GM21737 (cell line): ENCODE results near the gene C9orf50.

Experiments used
- ATAC-seq: cut with Tn5 transposase; IDR thresholded peaks from one replicate; pipeline ENCODE4 v1.9.1; 2021; ENCODE audit warnings: mild to moderate bottlenecking, moderate library complexity; ENCODE audit not compliant: unreplicated experiment

Gene C9orf50

GRCh38 chr9:129632460-129632859 lies 11.6 kb upstream of the C9orf50 start:
- no peak for ATAC-seq

GRCh38 chr9:129631674-129632129 lies 10.8 kb upstream of the C9orf50 start:
- no peak for ATAC-seq

GRCh38 chr9:129630967-129631673 lies 10.2 kb upstream of the C9orf50 start:
- no peak for ATAC-seq

- no peak for ATAC-seq
Observed at GRCh38 chr9:129629251-129629820, 8.4 kb upstream of the C9orf50 start.

- no peak for ATAC-seq
Observed at GRCh38 chr9:129628709-129629108, 7.8 kb upstream of the C9orf50 start.

GRCh38 chr9:129627556-129628440 lies 6.9 kb upstream of the C9orf50 start:
- ATAC-seq: no peak

GRCh38 chr9:129626625-129627284 lies 5.9 kb upstream of the C9orf50 start:
- peak; percentile 23 for ATAC-seq

- ATAC-seq: peak; percentile 64
Observed at GRCh38 chr9:129626079-129626624, 5.3 kb upstream of the C9orf50 start, which contains the start of gene NTMT1. Gene NTMT1, plus strand, starts transcription at chr9:129626163. Its CDS starts 6,541 bp downstream, at chr9:129632704.

- no peak for ATAC-seq
Observed at GRCh38 chr9:129624947-129625346, 4.0 kb upstream of the C9orf50 start.

- no peak for ATAC-seq
Observed at GRCh38 chr9:129624168-129624759, 3.4 kb upstream of the C9orf50 start.

- ATAC-seq: no peak
Observed at GRCh38 chr9:129623331-129623730, 2.4 kb upstream of the C9orf50 start.

- ATAC-seq: no peak
Observed at GRCh38 chr9:129619787-129620668, 873 bp downstream of the C9orf50 start.

- ATAC-seq: no peak
Observed at GRCh38 chr9:129617167-129617566, 3.7 kb downstream of the C9orf50 start.

GRCh38 chr9:129615407-129616285 lies 5.3 kb downstream of the C9orf50 start:
- no peak for ATAC-seq

- ATAC-seq: no peak
Observed at GRCh38 chr9:129614932-129615331, 6.0 kb downstream of the C9orf50 start.

GRCh38 chr9:129613520-129614175 lies 7.3 kb downstream of the C9orf50 start:
- ATAC-seq: no peak

- ATAC-seq: no peak
Observed at GRCh38 chr9:129612815-129613519, 7.9 kb downstream of the C9orf50 start.
